GDM1 (cell line): ENCODE results near the gene RING1.
A peak's percentile ranks its signal among the peaks of the same experiment; 100 is the strongest.

Experiments
- DNase-seq: peaks from one replicate; lab custom pipeline; 2025; lab: John Stamatoyannopoulos, UW

The RING1 gene

GRCh38 chr6:33247977-33248642 is 39.8 kb downstream of the RING1 start:
- DNase-seq = peak; percentile 78

GRCh38 chr6:33248643-33248931 is 40.3 kb downstream of the RING1 start:
- no peak for DNase-seq

GRCh38 chr6:33248932-33249731 is 40.8 kb downstream of the RING1 start:
- peak; percentile 99 for DNase-seq

GRCh38 chr6:33249732-33250630 is 41.7 kb downstream of the RING1 start:
- no peak for DNase-seq

- DNase-seq = no peak
These were observed 42.4 kb downstream of the RING1 start for GRCh38 chr6:33250731-33251130.

GRCh38 chr6:33251395-33252012 is 43.2 kb downstream of the RING1 start:
- DNase-seq = no peak

- no peak for DNase-seq
These were observed 44.5 kb downstream of the RING1 start for GRCh38 chr6:33252759-33253158.

GRCh38 chr6:33254591-33254990 is 46.3 kb downstream of the RING1 start:
- DNase-seq = no peak

GRCh38 chr6:33259032-33259431 is 50.7 kb downstream of the RING1 start:
- no peak for DNase-seq
